Loucy (cell line): ENCODE results near the gene CD82.

Experiments used
- H2AFZ ChIP-seq: fragments of 200-600 bp; sonication (generic); 2 replicates; pipeline ENCODE4 v1.6.0; 2016; ENCODE audit warnings: antibody characterized with exemption, mild to moderate bottlenecking, low read length, moderate library complexity
- H3F3A ChIP-seq: fragments of 200-600 bp; 2 replicates; pipeline ENCODE4 v1.6.0; 2016; ENCODE audit warnings: antibody characterized with exemption, low read depth, mild to moderate bottlenecking
- H3K27me3 ChIP-seq: fragments of 200-600 bp; sonication (generic); 2 replicates; pipeline ENCODE4 v1.6.1; 2014; ENCODE audit warnings: low read length, mild to moderate bottlenecking; ENCODE audit not compliant: insufficient read depth, poor library complexity, severe bottlenecking
- H3K36me3 ChIP-seq: fragments of 200-600 bp; sonication (generic); 2 replicates; pipeline ENCODE4 v1.6.1; 2016; ENCODE audit warnings: low read length; ENCODE audit not compliant: insufficient read depth
- H3K4me1 ChIP-seq: fragments of 200-600 bp; sonication (generic); 2 replicates; pipeline ENCODE4 v1.5.1; 2014; ENCODE audit warnings: low read length, mild to moderate bottlenecking; ENCODE audit not compliant: insufficient read depth, poor library complexity, severe bottlenecking
- H3K4me2 ChIP-seq: fragments of 200-600 bp; sonication (generic); 2 replicates; pipeline ENCODE4 v1.6.0; 2014; ENCODE audit warnings: antibody characterized with exemption, low read length, low read depth, mild to moderate bottlenecking; ENCODE audit not compliant: poor library complexity, severe bottlenecking
- H3K4me3 ChIP-seq: fragments of 200-600 bp; sonication (generic); 2 replicates; pipeline ENCODE4 v1.5.1; 2014; ENCODE audit warnings: low read length, mild to moderate bottlenecking, mixed read lengths; ENCODE audit not compliant: poor library complexity, severe bottlenecking
- H3K79me2 ChIP-seq: fragments of 200-600 bp; sonication (generic); 2 replicates; pipeline ENCODE4 v1.6.1; 2014; ENCODE audit warnings: low read length; ENCODE audit not compliant: insufficient read depth
- H3K9ac ChIP-seq: fragments of 200-600 bp; sonication (generic); 2 replicates; pipeline ENCODE4 v1.6.0; 2014; ENCODE audit warnings: mild to moderate bottlenecking, low read depth, low read length, moderate library complexity; ENCODE audit not compliant: poor library complexity, severe bottlenecking
- H3K9me2 ChIP-seq: fragments of 200-600 bp; sonication (generic); replicated peaks from 2 replicates; pipeline ENCODE4 v1.6.1; 2016; ENCODE audit warnings: low read depth, low read length, mixed read lengths
- H3K9me3 ChIP-seq: fragments of 200-600 bp; sonication (generic); 2 replicates; pipeline ENCODE4 v1.6.1; 2014; ENCODE audit warnings: mild to moderate bottlenecking, antibody characterized with exemption, low read length, low read depth; ENCODE audit not compliant: insufficient read depth
- H4K20me1 ChIP-seq: fragments of 200-600 bp; sonication (generic); 2 replicates; pipeline ENCODE4 v1.6.0; 2014; ENCODE audit warnings: antibody characterized with exemption, low read length, mild to moderate bottlenecking; ENCODE audit not compliant: insufficient read depth, poor library complexity, severe bottlenecking
- CTCF ChIP-seq: fragments of 200-600 bp; sonication (generic); conservative IDR thresholded peaks from 2 replicates; pipeline ENCODE4 v1.5.1; 2014; ENCODE audit warnings: mild to moderate bottlenecking, antibody characterized with exemption, low read length
- EZH2phosphoT487 ChIP-seq: fragments of 200-600 bp; IDR thresholded peaks from 2 replicates; pipeline ENCODE4 v1.6.1; 2018; ENCODE audit warnings: antibody characterized with exemption, mild to moderate bottlenecking, moderate library complexity, borderline replicate concordance

Gene CD82

GRCh38 chr11:44536788-44537516 is 28.5 kb upstream of the CD82 start:
- H3K79me2 ChIP-seq, result no peaks in the 10 kb centered on the region
- H2AFZ ChIP-seq, result no peak overlapping the region
- no peaks in the 10 kb centered on the region for H3F3A ChIP-seq
- H3K9me2 ChIP-seq, result no peaks in the 10 kb centered on the region
- H3K9ac ChIP-seq, result no peak overlapping the region
- no peaks in the 10 kb centered on the region for H4K20me1 ChIP-seq
- no peaks in the 10 kb centered on the region for H3K9me3 ChIP-seq
- H3K4me1 ChIP-seq, result no peaks in the 10 kb centered on the region
- TF ChIP-seq EZH2phosphoT487 (no peak), CTCF (no peak)
- H3K36me3 ChIP-seq, result no peaks in the 10 kb centered on the region
- no peak overlapping the region for H3K4me2 ChIP-seq
- no peak overlapping the region for H3K4me3 ChIP-seq
- no peaks in the 10 kb centered on the region for H3K27me3 ChIP-seq

DNA sequence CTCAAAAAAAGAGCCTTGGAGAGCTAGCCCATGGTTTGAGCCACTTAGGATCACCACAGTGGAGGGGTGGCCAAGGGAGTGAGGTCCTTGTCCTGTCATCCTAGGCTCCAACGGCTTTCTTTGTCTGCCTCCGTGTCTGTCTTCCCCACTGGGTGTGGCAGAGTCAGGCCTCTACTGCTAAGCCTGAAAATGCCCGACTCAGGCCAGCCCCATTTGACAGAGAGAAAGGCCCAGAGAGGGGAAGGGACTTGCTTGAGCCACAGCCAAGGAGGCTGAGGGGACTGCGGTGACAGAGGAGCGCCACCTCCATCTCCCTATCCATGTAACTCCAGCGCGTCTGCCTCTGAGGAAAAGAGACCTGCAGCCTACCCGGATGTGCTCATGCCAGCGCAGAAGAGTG is 27.8 kb upstream of the CD82 start:
- Histone ChIP-seq H3K4me2 (no peak overlapping the region), H3K4me1 (no peaks in the 10 kb centered on the region), H3K9me2 (no peaks in the 10 kb centered on the region), H3F3A (no peaks in the 10 kb centered on the region), H3K36me3 (no peaks in the 10 kb centered on the region), H4K20me1 (no peaks in the 10 kb centered on the region), H3K79me2 (no peaks in the 10 kb centered on the region), H2AFZ (no peak overlapping the region), H3K9ac (no peak overlapping the region), H3K9me3 (no peaks in the 10 kb centered on the region), H3K27me3 (no peaks in the 10 kb centered on the region), H3K4me3 (no peak overlapping the region)
- TF ChIP-seq CTCF, result no peak
- TF ChIP-seq EZH2phosphoT487, result no peak

DNA sequence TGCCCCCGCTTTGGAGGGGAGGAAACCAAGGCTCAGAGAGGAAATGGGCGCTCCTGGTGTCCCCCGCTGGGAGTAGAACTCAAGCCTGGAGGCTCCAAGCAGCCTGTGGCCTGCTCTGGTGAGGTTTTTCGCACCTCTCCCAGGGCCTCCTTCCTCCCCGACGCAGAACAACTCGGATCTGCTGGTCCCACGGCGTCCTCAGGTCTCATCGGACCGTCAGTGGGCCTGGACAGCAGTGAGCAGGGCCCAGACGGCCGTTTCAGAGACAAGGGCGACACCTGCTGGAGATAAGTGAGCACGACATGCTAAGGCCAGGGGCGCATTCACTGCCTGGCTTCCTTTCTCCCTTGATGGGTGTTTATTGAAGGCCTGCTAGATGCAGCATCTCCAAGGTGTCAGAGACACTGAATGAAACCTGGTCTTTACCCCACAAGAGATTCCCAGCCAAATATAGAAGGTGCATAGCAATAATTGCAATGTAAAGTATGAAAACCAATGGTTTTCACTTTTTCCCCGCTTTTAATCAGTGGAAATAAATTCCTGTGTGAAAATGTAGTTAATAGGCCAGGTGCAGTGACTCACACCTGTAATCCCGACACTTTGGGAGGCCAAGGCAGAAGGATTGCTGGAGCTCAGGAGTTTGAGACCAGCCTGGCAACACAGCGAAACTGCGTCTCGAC is 26.9 kb upstream of the CD82 start:
- Histone ChIP-seq H3K27me3 (no peaks in the 10 kb centered on the region), H3K79me2 (no peaks in the 10 kb centered on the region), H3K9ac (no peak overlapping the region), H3K36me3 (no peaks in the 10 kb centered on the region), H3K9me2 (no peaks in the 10 kb centered on the region), H3K4me3 (no peak overlapping the region), H3K9me3 (no peaks in the 10 kb centered on the region), H2AFZ (peak overlapping the region; percentile 58; the same call in 1 of the 2 replicates), H3F3A (no peaks in the 10 kb centered on the region), H3K4me1 (no peaks in the 10 kb centered on the region), H3K4me2 (peak overlapping the region; percentile 25), H4K20me1 (no peaks in the 10 kb centered on the region)
- TF ChIP-seq CTCF, result peak; percentile 94
- no peak for TF ChIP-seq EZH2phosphoT487
